GM12878 (cell line): ENCODE data around the gene HS3ST3A1. TPM values are rescaled to one million over a fixed set of nuclear protein-coding genes. Genes with fewer than 3 reads are reported as not detected.

Experiments
- CTCF ChIP-seq, 3 experiments: IDR thresholded peaks in 2 of 3; conservative IDR thresholded peaks in 1 of 3; 2 replicates each; pipeline ENCODE4 v1.5.1; 2011; ENCODE audit warnings: low read depth in 3 of 3, low read length in 3 of 3, mild to moderate bottlenecking in 3 of 3, control low read depth in 2 of 3, moderate library complexity in 2 of 3, inconsistent platforms in 1 of 3, mixed read lengths in 1 of 3; ENCODE audit not compliant: control insufficient read depth in 2 of 3, insufficient read depth in 1 of 3; ENCODE audit errors: extremely low read depth in 1 of 3
- DPF2 ChIP-seq: fragments of 450-650 bp; IDR thresholded peaks from 2 replicates; pipeline ENCODE4 v1.6.1; 2017; ENCODE audit warnings: mild to moderate bottlenecking
- IRF5 ChIP-seq: fragments of 450-650 bp; IDR thresholded peaks from 2 replicates; pipeline ENCODE4 v1.6.1; 2017; ENCODE audit warnings: borderline replicate concordance
- NR2F1 ChIP-seq: fragments of 450-650 bp; conservative IDR thresholded peaks from 2 replicates; pipeline ENCODE4 v1.6.1; 2017; ENCODE audit warnings: mild to moderate bottlenecking
- POU2F2 ChIP-seq: IDR thresholded peaks from 3 replicates; pipeline ENCODE4 v1.6.1; 2011; ENCODE audit warnings: low read depth, mild to moderate bottlenecking, low read length, borderline replicate concordance
- SIX5 ChIP-seq: IDR thresholded peaks from 2 replicates; pipeline ENCODE4 v1.6.1; 2011; ENCODE audit warnings: mild to moderate bottlenecking, low read depth, low read length, moderate library complexity; ENCODE audit not compliant: severe bottlenecking
- STAT3 ChIP-seq: IDR thresholded peaks from 2 replicates; pipeline ENCODE4 v1.6.1; 2011; ENCODE audit warnings: low read depth, low read length, improper control_type of control experiment
- ZBTB11 ChIP-seq: fragments of 450-650 bp; formaldehyde crosslinking; IDR thresholded peaks from 2 replicates; pipeline ENCODE4 v1.5.0; 2022; ENCODE audit warnings: mild to moderate bottlenecking, missing genetic modification characterization
- polyA plus RNA-seq, 11 experiments: library from polyadenylated mRNA; depleted of rRNA in 4 of 11; unstranded in 6 of 11; stranded (reverse) in 5 of 11; fragments of >200 nt; fragmentation: Nextera tagmentation in 4 of 11; fragmentation: Illumina TruSeq in 1 of 11; extraction: Ambion mirVana in 4 of 11; extraction: Trizol in 1 of 11; gene quantifications; 1 replicate in 1 of 11; 2 replicates in 10 of 11; pipeline versions ENCODE4 v1.2.1 to v1.2.3, GENCODE V29; 2011 to 2016; ENCODE audit warnings: inconsistent platforms in 2 of 11, missing spikeins in 2 of 11, low read depth in 1 of 11
- total RNA-seq, 4 experiments: library from RNA; depleted of rRNA in 3 of 4; stranded (reverse); fragments of >200 nt in 3 of 4; fragmentation: Illumina TruSeq in 1 of 4; extraction: Trizol in 1 of 4; gene quantifications; 2 replicates each; pipeline versions ENCODE4 v1.2.1 to v1.2.3, GENCODE V29; 2013 to 2021

HS3ST3A1 gene
- total and polyA plus RNA-seq, 10 of the 15 experiments (the other 5 are each of a cell fraction or from before 2014, with no cell fraction given) = 0.24 to 0.26 TPM; not detected in 8

DNA sequence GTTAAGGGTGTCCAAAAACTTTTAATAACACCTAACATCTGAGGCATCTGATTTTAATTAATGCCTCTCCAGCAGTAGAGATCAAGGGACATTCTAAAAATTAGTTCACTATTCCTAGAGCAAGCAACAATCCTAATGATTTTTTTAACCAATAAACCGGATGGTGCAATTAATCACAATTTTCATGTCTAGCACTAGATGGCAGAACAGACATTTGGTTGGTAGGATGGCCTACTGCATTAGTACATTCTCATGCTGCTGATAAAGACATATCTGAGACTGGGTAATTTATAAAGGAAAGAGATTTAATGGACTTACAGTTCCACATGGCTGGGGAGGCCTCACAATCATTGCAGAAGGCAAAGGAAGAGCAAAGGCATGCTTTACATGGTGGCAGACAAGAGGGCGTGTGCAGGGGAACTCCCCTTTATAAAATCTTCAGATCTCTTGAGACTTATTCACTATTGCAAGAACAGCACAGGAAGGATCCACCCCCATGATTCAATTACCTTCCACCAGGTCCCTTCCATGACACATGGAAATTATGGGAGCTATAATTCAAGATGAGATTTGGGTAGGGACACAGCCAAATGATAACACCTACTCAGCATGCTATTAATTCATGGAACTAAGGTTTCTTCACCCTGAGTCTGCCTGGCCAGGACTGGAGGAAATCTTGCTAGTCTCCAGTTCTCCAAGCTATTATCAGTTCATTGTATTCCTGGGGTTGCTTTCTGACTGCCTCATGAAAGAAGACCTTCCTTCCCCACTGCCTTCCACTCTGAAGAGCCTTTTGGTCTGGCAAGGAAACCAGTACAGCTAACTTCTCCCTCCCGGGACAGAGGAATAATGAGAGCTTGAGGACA is 24.8 kb downstream of the HS3ST3A1 start (continued):
- TF ChIP-seq CTCF (IDR thresholded peaks at IDR 0.05 in 2 of 3, conservative IDR thresholded peaks at IDR 0.05 in 1 of 3; ENCODE audit: control insufficient read depth in 2 of 3, extremely low read depth in 1 of 3, insufficient read depth in 1 of 3, low read depth in 3 of 3, low read length in 3 of 3) (no peak), IRF5 (no peak), DPF2 (no peak), SIX5 (no peak), STAT3 (no peak), NR2F1 (no peak), POU2F2 (no peak), ZBTB11 (CRISPR knock-in tag) (no peak)
